Measurements from ENCODE around the gene IFI30. TPM values are rescaled to one million over a fixed set of nuclear protein-coding genes. Genes with fewer than 3 reads are reported as not detected.

The IFI30 gene
- total and polyA plus RNA-seq, 4 donors, result 60.2 to 130 (median 109) TPM

GRCh38 chr19:18194181-18194530, 20.5 kb downstream of the IFI30 start:
- Histone ChIP-seq H3K27ac (ENCODE audit: low read depth in 1 of 2, low read length in 2 of 2) (no peak overlapping the region), H3K9ac (ENCODE audit: low read depth in 1 of 2, low read length in 2 of 2) (no peak overlapping the region), H3K4me3 (ENCODE audit: low read depth in 1 of 3, low read length in 3 of 3) (peak overlapping the region; percentile 43 to 87 (median 86)), H3K27me3 (ENCODE audit: control insufficient read depth in 4 of 4, insufficient read depth in 4 of 4, low read length in 3 of 4) (no peaks in the 10 kb centered on the region), H3K9me3 (ENCODE audit: control insufficient read depth in 4 of 4, low read length in 3 of 4) (no peaks in the 10 kb centered on the region), H3K36me3 (ENCODE audit: control insufficient read depth in 4 of 4, insufficient read depth in 3 of 4, low read depth in 1 of 4, low read length in 3 of 4) (peaks cover 0 to 12% (median 2%) of the 10 kb centered on the region in 4 donors), H3K4me1 (ENCODE audit: control insufficient read depth in 4 of 4, insufficient read depth in 4 of 4, low read length in 3 of 4) (peaks cover 7 to 19% (median 14%) of the 10 kb centered on the region in 4 donors)
- 78% methylated on average over 12 of the region's 12 CpGs for WGBS
- TF ChIP-seq REST (IDR thresholded peaks at IDR 0.05), result no peak
- TF ChIP-seq SP1 (IDR thresholded peaks at IDR 0.05), result no peak
- TF ChIP-seq FOXA2 (IDR thresholded peaks at IDR 0.05), result no peak
- TF ChIP-seq ZBTB33 (IDR thresholded peaks at IDR 0.05), result no peak
- TF ChIP-seq RAD21 (IDR thresholded peaks at IDR 0.05), result no peak
- TF ChIP-seq GABPA (IDR thresholded peaks at IDR 0.05 in 1 of 2, conservative IDR thresholded peaks at IDR 0.05 in 1 of 2), result no peak
- no peak for TF ChIP-seq HNF4A (conservative IDR thresholded peaks at IDR 0.05)
- no peak for TF ChIP-seq YY1 (IDR thresholded peaks at IDR 0.05)
- no peak for TF ChIP-seq TAF1 (conservative IDR thresholded peaks at IDR 0.05)
- TF ChIP-seq JUND (IDR thresholded peaks at IDR 0.05), result no peak
- TF ChIP-seq RXRA (IDR thresholded peaks at IDR 0.05), result no peak
- no peak for TF ChIP-seq FOXA1 (IDR thresholded peaks at IDR 0.05)
- no peak for TF ChIP-seq ATF3 (IDR thresholded peaks at IDR 0.05)
- no peak for TF ChIP-seq EGR1 (IDR thresholded peaks at IDR 0.05; ENCODE audit: low read depth in 2 of 2)
- no peak for TF ChIP-seq NR2F2 (IDR thresholded peaks at IDR 0.05)
- DNase-seq (ENCODE audit: low spot score), result no peak

- peak; percentile 65 for DNase-seq (ENCODE audit: low spot score)
- TF ChIP-seq EGR1 (IDR thresholded peaks at IDR 0.05; ENCODE audit: low read depth in 2 of 2) (no peak), TAF1 (conservative IDR thresholded peaks at IDR 0.05) (no peak), MAX (IDR thresholded peaks at IDR 0.05) (no peak), NR2F2 (IDR thresholded peaks at IDR 0.05) (no peak), HNF4A (conservative IDR thresholded peaks at IDR 0.05) (no peak), RAD21 (IDR thresholded peaks at IDR 0.05) (no peak), FOXA1 (IDR thresholded peaks at IDR 0.05) (no peak), ATF3 (IDR thresholded peaks at IDR 0.05) (no peak), FOXA2 (IDR thresholded peaks at IDR 0.05) (no peak), SP1 (IDR thresholded peaks at IDR 0.05) (no peak), JUND (IDR thresholded peaks at IDR 0.05) (no peak), YY1 (IDR thresholded peaks at IDR 0.05) (no peak), RXRA (IDR thresholded peaks at IDR 0.05) (no peak), ZBTB33 (IDR thresholded peaks at IDR 0.05) (no peak), GABPA (IDR thresholded peaks at IDR 0.05 in 1 of 2, conservative IDR thresholded peaks at IDR 0.05 in 1 of 2) (no peak)
- TF ChIP-seq, protein P1, sequence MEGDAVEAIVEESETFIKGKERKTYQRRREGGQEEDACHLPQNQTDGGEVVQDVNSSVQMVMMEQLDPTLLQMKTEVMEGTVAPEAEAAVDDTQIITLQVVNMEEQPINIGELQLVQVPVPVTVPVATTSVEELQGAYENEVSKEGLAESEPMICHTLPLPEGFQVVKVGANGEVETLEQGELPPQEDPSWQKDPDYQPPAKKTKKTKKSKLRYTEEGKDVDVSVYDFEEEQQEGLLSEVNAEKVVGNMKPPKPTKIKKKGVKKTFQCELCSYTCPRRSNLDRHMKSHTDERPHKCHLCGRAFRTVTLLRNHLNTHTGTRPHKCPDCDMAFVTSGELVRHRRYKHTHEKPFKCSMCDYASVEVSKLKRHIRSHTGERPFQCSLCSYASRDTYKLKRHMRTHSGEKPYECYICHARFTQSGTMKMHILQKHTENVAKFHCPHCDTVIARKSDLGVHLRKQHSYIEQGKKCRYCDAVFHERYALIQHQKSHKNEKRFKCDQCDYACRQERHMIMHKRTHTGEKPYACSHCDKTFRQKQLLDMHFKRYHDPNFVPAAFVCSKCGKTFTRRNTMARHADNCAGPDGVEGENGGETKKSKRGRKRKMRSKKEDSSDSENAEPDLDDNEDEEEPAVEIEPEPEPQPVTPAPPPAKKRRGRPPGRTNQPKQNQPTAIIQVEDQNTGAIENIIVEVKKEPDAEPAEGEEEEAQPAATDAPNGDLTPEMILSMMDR (IDR thresholded peaks at IDR 0.05; ENCODE audit: low read depth, low read length, missing input control), result no peak
- Histone ChIP-seq H3K4me1 (ENCODE audit: control insufficient read depth in 4 of 4, insufficient read depth in 4 of 4, low read length in 3 of 4) (peaks cover 7 to 19% (median 14%) of the 10 kb centered on the region in 4 donors), H3K9ac (ENCODE audit: low read depth in 1 of 2, low read length in 2 of 2) (no peak overlapping the region), H3K4me3 (ENCODE audit: low read depth in 1 of 3, low read length in 3 of 3) (no peak overlapping the region), H3K9me3 (ENCODE audit: control insufficient read depth in 4 of 4, low read length in 3 of 4) (no peaks in the 10 kb centered on the region), H3K27me3 (ENCODE audit: control insufficient read depth in 4 of 4, insufficient read depth in 4 of 4, low read length in 3 of 4) (no peaks in the 10 kb centered on the region), H3K36me3 (ENCODE audit: control insufficient read depth in 4 of 4, insufficient read depth in 3 of 4, low read depth in 1 of 4, low read length in 3 of 4) (peaks cover 0 to 12% (median 2%) of the 10 kb centered on the region in 4 donors), H3K27ac (ENCODE audit: low read depth in 1 of 2, low read length in 2 of 2) (no peak overlapping the region)
- 63% methylated on average over 27 of the region's 27 CpGs for WGBS
Measured at GRCh38 chr19:18194554-18195238, 21.1 kb downstream of the IFI30 start.
